ENCODE results near the gene ATXN7L1.
A peak's percentile ranks its signal among the peaks of the same experiment; 100 is the strongest.
"Not testable (repeated sequence)": the region's sequence is repeated elsewhere in the genome, so short reads cannot be mapped to it uniquely, and the experiment has no call there.

The ATXN7L1 gene

GRCh38 chr7:105738133-105738532 is 138.3 kb downstream of the ATXN7L1 start:
- DNase-seq = no peak

- DNase-seq = peak in 1 of 2 experiments; percentile 12
Measured at GRCh38 chr7:105734233-105734632, 142.2 kb downstream of the ATXN7L1 start.

GRCh38 chr7:105731042-105731441 is 145.4 kb downstream of the ATXN7L1 start:
- no peak for DNase-seq

- DNase-seq = no peak
Measured at GRCh38 chr7:105728028-105728427, 148.4 kb downstream of the ATXN7L1 start.

- no peak for DNase-seq
Measured at GRCh38 chr7:105724688-105725087, 151.7 kb downstream of the ATXN7L1 start.

GRCh38 chr7:105723572-105723971 is 152.8 kb downstream of the ATXN7L1 start:
- DNase-seq = peak; percentile 91 to 96

- no peak for DNase-seq
Measured at GRCh38 chr7:105721571-105722104, 154.8 kb downstream of the ATXN7L1 start.

- no peak for DNase-seq
Measured at GRCh38 chr7:105719919-105720318, 156.5 kb downstream of the ATXN7L1 start.

GRCh38 chr7:105719395-105719794 is 157.0 kb downstream of the ATXN7L1 start:
- peak in 1 of 2 experiments; percentile 29 for DNase-seq

- DNase-seq = no peak
Measured at GRCh38 chr7:105718511-105718925, 157.9 kb downstream of the ATXN7L1 start.

- no peak for DNase-seq
Measured at GRCh38 chr7:105715528-105715927, 160.9 kb downstream of the ATXN7L1 start.

GRCh38 chr7:105713488-105714465 is 162.6 kb downstream of the ATXN7L1 start:
- DNase-seq = no peak

- no peak for DNase-seq
Measured at GRCh38 chr7:105712877-105713276, 163.5 kb downstream of the ATXN7L1 start.

- no peak for DNase-seq
Measured at GRCh38 chr7:105711726-105712402, 164.5 kb downstream of the ATXN7L1 start.

- not testable (repeated sequence) for DNase-seq
Measured at GRCh38 chr7:105710720-105711119, 165.7 kb downstream of the ATXN7L1 start.

GRCh38 chr7:105708763-105709080 is 167.7 kb downstream of the ATXN7L1 start:
- DNase-seq = no peak

GRCh38 chr7:105707967-105708762 is 168.2 kb downstream of the ATXN7L1 start:
- DNase-seq = no peak

- DNase-seq = no peak
Measured at GRCh38 chr7:105707381-105707780, 169.0 kb downstream of the ATXN7L1 start.

- no peak for DNase-seq
Measured at GRCh38 chr7:105705427-105705826, 171.0 kb downstream of the ATXN7L1 start.

- DNase-seq = no peak
Measured at GRCh38 chr7:105703207-105703930, 173.0 kb downstream of the ATXN7L1 start.

- DNase-seq = no peak
Measured at GRCh38 chr7:105699568-105700236, 176.7 kb downstream of the ATXN7L1 start.

- DNase-seq = no peak
Measured at GRCh38 chr7:105698531-105698930, 177.9 kb downstream of the ATXN7L1 start.

Data from NCI-H524 (cell line).